ENCODE results near the gene PAXX. TPM values are rescaled to one million over a fixed set of nuclear protein-coding genes. Genes with fewer than 3 reads are reported as not detected.

The PAXX gene
- total RNA-seq, 1 experiment from 2014 or later = 44.1 TPM

DNA sequence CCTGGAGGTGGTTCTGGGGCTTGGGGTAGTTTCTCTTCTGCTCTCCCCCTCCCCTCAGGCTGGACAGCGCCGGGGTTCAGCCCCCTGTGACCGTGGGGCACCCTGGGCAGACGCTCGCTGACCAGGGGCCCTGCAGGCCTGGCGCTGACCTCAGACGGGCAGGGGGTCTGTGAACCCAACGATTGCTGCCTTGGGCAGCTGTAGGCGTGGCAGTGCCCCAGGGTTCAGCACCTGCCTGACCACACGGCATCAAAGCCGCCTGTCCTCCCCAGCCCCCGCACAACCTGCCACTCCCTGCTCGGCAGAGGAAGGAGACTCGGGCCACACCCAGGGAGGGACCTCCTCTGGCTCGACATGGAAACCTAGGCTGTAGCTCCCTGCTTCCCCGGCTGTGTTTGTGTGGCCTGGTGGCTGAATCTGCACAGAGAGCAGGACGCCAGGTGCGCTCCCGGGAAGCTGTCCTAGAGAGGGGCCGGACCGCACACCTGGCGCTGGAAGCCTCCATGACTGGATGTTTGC lies 28.0 kb upstream of the PAXX start (continued):
- TF ChIP-seq, protein P1, sequence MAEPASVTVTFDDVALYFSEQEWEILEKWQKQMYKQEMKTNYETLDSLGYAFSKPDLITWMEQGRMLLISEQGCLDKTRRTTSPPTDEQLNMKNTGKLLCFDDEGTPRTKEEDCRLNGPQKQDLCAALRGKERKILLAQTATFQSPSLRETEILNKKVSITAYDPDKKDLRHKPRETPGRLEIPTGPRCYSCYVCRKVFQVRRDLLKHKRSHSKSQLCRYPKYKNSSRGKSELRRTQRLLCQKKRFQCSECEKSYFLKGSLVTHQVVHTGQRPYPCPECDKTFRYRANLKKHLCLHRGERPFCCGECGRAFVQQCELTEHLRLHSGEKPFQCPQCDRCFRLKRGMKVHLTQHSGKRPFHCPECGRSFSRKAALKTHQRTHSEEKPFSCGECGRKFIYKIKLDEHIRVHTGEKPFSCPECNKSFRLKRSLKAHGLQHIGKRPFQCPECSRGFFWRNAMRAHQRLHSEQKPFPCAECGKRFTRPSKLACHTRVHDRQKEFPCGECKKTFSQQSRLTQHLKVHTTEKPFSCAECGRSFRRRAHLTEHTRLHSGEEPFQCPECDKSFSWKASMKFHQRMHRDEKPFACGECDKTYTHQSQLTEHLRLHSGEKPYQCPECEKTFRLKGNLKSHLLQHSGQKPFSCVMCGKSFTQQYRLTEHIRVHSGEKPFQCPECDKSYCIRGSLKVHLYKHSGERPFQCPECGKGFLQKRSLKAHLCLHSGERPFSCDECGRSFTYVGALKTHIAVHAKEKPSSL (CRISPR knock-in tag; conservative IDR thresholded peaks at IDR 0.05) = no peak

DNA sequence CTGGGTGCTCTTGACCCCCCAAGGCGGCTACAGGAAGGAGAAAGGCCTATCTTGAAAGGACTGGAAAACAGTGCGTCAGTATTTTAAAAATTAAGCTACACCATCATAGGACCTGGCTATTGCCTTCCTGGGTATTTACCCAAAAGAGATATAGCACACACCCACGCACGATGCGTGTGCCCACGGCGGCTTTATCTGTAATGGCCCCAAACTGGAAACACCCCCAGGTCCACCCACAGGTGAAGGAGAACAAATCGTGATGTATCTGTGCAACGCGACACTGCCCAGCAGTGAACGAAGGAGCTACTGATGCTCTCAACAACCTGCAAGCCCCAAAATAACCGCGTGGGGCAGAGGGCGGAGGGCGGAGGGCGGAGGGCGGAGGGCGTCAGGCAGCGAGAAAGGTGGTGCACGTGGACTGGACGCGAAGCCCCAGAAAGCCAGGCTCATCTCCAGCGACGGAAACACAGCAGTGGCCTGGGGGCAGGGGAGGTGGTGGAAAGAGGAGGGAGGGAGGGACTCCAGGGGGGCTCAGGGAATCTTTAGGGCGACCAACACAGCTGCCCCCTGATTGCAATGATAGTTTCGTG lies 27.3 kb upstream of the PAXX start:
- DNase-seq (ENCODE audit: low spot score) (no peak), ATAC-seq (no peak)
- ChIA-PET CTCF (interaction anchor here (0.8 to 3.4 kb wide), 12 partner anchors 10 to 187 kb away, joined by 3 to 17 read pairs (median 4); partner anchors contain the start of gene NPDC1), POLR2A (no interaction called here)
- no peak overlapping the region for H3K27ac Mint-ChIP-seq
- no peaks in the 10 kb centered on the region for H3K9me3 Mint-ChIP-seq
- TF ChIP-seq ZNF416 (CRISPR knock-in tag; IDR thresholded peaks at IDR 0.05) = no peak
- no peak for TF ChIP-seq KAT7 (CRISPR knock-in tag; IDR thresholded peaks at IDR 0.05; ENCODE audit: borderline replicate concordance)
- TF ChIP-seq, protein P2, sequence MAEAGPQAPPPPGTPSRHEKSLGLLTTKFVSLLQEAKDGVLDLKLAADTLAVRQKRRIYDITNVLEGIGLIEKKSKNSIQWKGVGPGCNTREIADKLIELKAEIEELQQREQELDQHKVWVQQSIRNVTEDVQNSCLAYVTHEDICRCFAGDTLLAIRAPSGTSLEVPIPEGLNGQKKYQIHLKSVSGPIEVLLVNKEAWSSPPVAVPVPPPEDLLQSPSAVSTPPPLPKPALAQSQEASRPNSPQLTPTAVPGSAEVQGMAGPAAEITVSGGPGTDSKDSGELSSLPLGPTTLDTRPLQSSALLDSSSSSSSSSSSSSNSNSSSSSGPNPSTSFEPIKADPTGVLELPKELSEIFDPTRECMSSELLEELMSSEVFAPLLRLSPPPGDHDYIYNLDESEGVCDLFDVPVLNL (CRISPR knock-in tag; IDR thresholded peaks at IDR 0.05; ENCODE audit: borderline replicate concordance, low read depth) = no peak
- TF ChIP-seq ZNF263 (CRISPR knock-in tag; IDR thresholded peaks at IDR 0.05; ENCODE audit: low read depth) = no peak
- TF ChIP-seq, protein P3, sequence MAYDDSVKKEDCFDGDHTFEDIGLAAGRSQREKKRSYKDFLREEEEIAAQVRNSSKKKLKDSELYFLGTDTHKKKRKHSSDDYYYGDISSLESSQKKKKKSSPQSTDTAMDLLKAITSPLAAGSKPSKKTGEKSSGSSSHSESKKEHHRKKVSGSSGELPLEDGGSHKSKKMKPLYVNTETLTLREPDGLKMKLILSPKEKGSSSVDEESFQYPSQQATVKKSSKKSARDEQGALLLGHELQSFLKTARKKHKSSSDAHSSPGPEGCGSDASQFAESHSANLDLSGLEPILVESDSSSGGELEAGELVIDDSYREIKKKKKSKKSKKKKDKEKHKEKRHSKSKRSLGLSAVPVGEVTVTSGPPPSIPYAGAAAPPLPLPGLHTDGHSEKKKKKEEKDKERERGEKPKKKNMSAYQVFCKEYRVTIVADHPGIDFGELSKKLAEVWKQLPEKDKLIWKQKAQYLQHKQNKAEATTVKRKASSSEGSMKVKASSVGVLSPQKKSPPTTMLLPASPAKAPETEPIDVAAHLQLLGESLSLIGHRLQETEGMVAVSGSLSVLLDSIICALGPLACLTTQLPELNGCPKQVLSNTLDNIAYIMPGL (CRISPR knock-in tag; IDR thresholded peaks at IDR 0.05) = no peak
- TF ChIP-seq, protein P4, sequence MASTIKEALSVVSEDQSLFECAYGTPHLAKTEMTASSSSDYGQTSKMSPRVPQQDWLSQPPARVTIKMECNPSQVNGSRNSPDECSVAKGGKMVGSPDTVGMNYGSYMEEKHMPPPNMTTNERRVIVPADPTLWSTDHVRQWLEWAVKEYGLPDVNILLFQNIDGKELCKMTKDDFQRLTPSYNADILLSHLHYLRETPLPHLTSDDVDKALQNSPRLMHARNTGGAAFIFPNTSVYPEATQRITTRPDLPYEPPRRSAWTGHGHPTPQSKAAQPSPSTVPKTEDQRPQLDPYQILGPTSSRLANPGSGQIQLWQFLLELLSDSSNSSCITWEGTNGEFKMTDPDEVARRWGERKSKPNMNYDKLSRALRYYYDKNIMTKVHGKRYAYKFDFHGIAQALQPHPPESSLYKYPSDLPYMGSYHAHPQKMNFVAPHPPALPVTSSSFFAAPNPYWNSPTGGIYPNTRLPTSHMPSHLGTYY (CRISPR knock-in tag; IDR thresholded peaks at IDR 0.05) = no peak
- no peak for TF ChIP-seq MXD4 (CRISPR knock-in tag; IDR thresholded peaks at IDR 0.05; ENCODE audit: borderline replicate concordance)
- TF ChIP-seq, protein P5, sequence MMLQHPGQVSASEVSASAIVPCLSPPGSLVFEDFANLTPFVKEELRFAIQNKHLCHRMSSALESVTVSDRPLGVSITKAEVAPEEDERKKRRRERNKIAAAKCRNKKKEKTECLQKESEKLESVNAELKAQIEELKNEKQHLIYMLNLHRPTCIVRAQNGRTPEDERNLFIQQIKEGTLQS (CRISPR knock-in tag; conservative IDR thresholded peaks at IDR 0.05) = no peak
- TF ChIP-seq, protein P6, sequence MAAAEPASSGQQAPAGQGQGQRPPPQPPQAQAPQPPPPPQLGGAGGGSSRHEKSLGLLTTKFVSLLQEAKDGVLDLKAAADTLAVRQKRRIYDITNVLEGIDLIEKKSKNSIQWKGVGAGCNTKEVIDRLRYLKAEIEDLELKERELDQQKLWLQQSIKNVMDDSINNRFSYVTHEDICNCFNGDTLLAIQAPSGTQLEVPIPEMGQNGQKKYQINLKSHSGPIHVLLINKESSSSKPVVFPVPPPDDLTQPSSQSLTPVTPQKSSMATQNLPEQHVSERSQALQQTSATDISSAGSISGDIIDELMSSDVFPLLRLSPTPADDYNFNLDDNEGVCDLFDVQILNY (CRISPR knock-in tag; IDR thresholded peaks at IDR 0.05) = no peak
- no peak for TF ChIP-seq GABPB1 (CRISPR knock-in tag; IDR thresholded peaks at IDR 0.05)
- TF ChIP-seq ZNF671 (CRISPR knock-in tag; IDR thresholded peaks at IDR 0.05) = no peak
- TF ChIP-seq CREB1 (CRISPR knock-in tag; IDR thresholded peaks at IDR 0.05) = no peak
- TF ChIP-seq, protein P7, sequence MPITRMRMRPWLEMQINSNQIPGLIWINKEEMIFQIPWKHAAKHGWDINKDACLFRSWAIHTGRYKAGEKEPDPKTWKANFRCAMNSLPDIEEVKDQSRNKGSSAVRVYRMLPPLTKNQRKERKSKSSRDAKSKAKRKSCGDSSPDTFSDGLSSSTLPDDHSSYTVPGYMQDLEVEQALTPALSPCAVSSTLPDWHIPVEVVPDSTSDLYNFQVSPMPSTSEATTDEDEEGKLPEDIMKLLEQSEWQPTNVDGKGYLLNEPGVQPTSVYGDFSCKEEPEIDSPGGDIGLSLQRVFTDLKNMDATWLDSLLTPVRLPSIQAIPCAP (CRISPR knock-in tag; IDR thresholded peaks at IDR 0.05) = no peak
- TF ChIP-seq GTF2I (CRISPR knock-in tag; conservative IDR thresholded peaks at IDR 0.05) = no peak
- TF ChIP-seq RELA (CRISPR knock-in tag; IDR thresholded peaks at IDR 0.05; ENCODE audit: borderline replicate concordance) = no peak
- H3K4me1 Mint-ChIP-seq = peaks cover 10% of the 10 kb centered on the region
- no peaks in the 10 kb centered on the region for H3K27me3 Mint-ChIP-seq (ENCODE audit: low read depth)
- H3K36me3 Mint-ChIP-seq = no peaks in the 10 kb centered on the region
- H3K4me3 Mint-ChIP-seq = no peak overlapping the region

Data from WTC11 (cell line).